IMR-90 (cell line): Measurements from ENCODE around the gene IL4R. TPM values are rescaled to one million over a fixed set of nuclear protein-coding genes. Genes with fewer than 3 reads are reported as not detected.

ENCODE experiments used
- ATAC-seq: fragments of 200-7000 bp; cut with Tn5 transposase; 2 replicates; pipeline ENCODE4 v1.9.1; 2020; ENCODE audit warnings: low read depth, mild to moderate bottlenecking, moderate library complexity
- BruUV-seq: library from RNA; stranded (reverse); fragments of 400-500 nt; replicated peaks from 2 replicates; lab custom pipeline; 2021; lab: Mats Ljungman, UMichigan
- CTCF ChIA-PET: fragments of 300-600 bp; formaldehyde crosslinking; extraction: SDS; loops from one replicate; lab custom pipeline; 2021; ENCODE audit warnings: antibody characterized with exemption; lab: Yijun Ruan, JAX
- POLR2A ChIA-PET: fragments of 300-600 bp; sonication (Branson Sonifier 250); formaldehyde crosslinking; loops from one replicate; lab custom pipeline; 2022; ENCODE audit warnings: antibody characterized with exemption; ENCODE audit not compliant: unreplicated experiment; lab: Charles Lee
- DNase-seq: peaks from one replicate; pipeline ENCODE4 v3.0.0; 2013
- H2AFZ ChIP-seq: replicated peaks from 2 replicates; pipeline ENCODE3; 2013; ENCODE audit warnings: low read length, mild to moderate bottlenecking; ENCODE audit not compliant: poor library complexity
- H2AK5ac ChIP-seq: 2 replicates; pipeline ENCODE4 v1.6.1; 2013; ENCODE audit warnings: low read depth, low read length, inconsistent platforms
- H2AK9ac ChIP-seq: replicated peaks from 2 replicates; pipeline ENCODE3; 2013; ENCODE audit warnings: mild to moderate bottlenecking, low read depth, low read length, moderate library complexity; ENCODE audit not compliant: poor library complexity
- H2BK120ac ChIP-seq: 2 replicates; pipeline ENCODE4 v1.6.1; 2013; ENCODE audit warnings: low read depth, low read length, inconsistent platforms
- H2BK15ac ChIP-seq: 3 replicates; pipeline ENCODE4 v1.6.1; 2013; ENCODE audit warnings: low read depth, low read length, inconsistent platforms
- H2BK20ac ChIP-seq: 2 replicates; pipeline ENCODE4 v1.6.1; 2013; ENCODE audit warnings: low read depth, mild to moderate bottlenecking, inconsistent platforms, low read length, moderate library complexity
- H2BK5ac ChIP-seq: 2 replicates; pipeline ENCODE4 v1.6.1; 2013; ENCODE audit warnings: mild to moderate bottlenecking, low read depth, low read length, inconsistent platforms; ENCODE audit not compliant: poor library complexity, severe bottlenecking
- H3K14ac ChIP-seq: replicated peaks from 2 replicates; pipeline ENCODE4 v1.6.1; 2013; ENCODE audit warnings: low read depth, low read length, inconsistent platforms
- H3K18ac ChIP-seq: 2 replicates; pipeline ENCODE4 v1.6.1; 2013; ENCODE audit warnings: low read depth, low read length, control low read depth
- H3K23ac ChIP-seq: 2 replicates; pipeline ENCODE4 v1.6.1; 2013; ENCODE audit warnings: low read depth, low read length, inconsistent platforms
- H3K27ac ChIP-seq: 2 replicates; pipeline ENCODE4 v1.5.1; 2013; ENCODE audit warnings: mild to moderate bottlenecking, control low read depth, low read length; ENCODE audit not compliant: insufficient read depth
- H3K27me3 ChIP-seq: 2 replicates; pipeline ENCODE4 v1.6.1; 2013; ENCODE audit warnings: low read length; ENCODE audit not compliant: control insufficient read depth, insufficient read depth
- H3K36me3 ChIP-seq: 2 replicates; pipeline ENCODE4 v1.6.1; 2013; ENCODE audit warnings: low read length, mixed read lengths; ENCODE audit not compliant: control insufficient read depth, insufficient read depth
- H3K4ac ChIP-seq: 2 replicates; pipeline ENCODE4 v1.6.1; 2013; ENCODE audit warnings: low read depth, low read length, inconsistent platforms
- H3K4me1 ChIP-seq: 2 replicates; pipeline ENCODE4 v1.6.1; 2013; ENCODE audit warnings: low read length, mixed read lengths; ENCODE audit not compliant: control insufficient read depth, insufficient read depth
- H3K4me2 ChIP-seq: 2 replicates; pipeline ENCODE4 v1.6.1; 2013; ENCODE audit warnings: low read depth, mild to moderate bottlenecking, control low read depth, low read length, moderate library complexity
- H3K4me3 ChIP-seq: 2 replicates; pipeline ENCODE4 v1.5.1; 2013; ENCODE audit warnings: low read depth, mild to moderate bottlenecking, control low read depth, low read length, moderate library complexity; ENCODE audit not compliant: insufficient read depth
- H3K56ac ChIP-seq: 2 replicates; pipeline ENCODE4 v1.6.1; 2013; ENCODE audit warnings: low read length, inconsistent platforms; ENCODE audit not compliant: insufficient read depth; ENCODE audit errors: extremely low read depth
- H3K79me1 ChIP-seq, 2 experiments: 2 replicates each; pipeline ENCODE4 v1.6.1; 2013; ENCODE audit warnings: low read length in 2 of 2, inconsistent platforms in 1 of 2, low read depth in 1 of 2
- H3K9ac ChIP-seq: 2 replicates; pipeline ENCODE4 v1.6.1; 2013; ENCODE audit warnings: low read depth, low read length, control low read depth
- H3K9me1 ChIP-seq: 2 replicates; pipeline ENCODE4 v1.6.1; 2013; ENCODE audit warnings: low read length, inconsistent platforms; ENCODE audit not compliant: insufficient read depth
- H3K9me3 ChIP-seq: 2 replicates; pipeline ENCODE4 v1.6.1; 2013; ENCODE audit warnings: low read length; ENCODE audit not compliant: control insufficient read depth, insufficient read depth
- H4K20me1 ChIP-seq: 2 replicates; pipeline ENCODE4 v1.6.1; 2013; ENCODE audit warnings: low read length, inconsistent platforms; ENCODE audit not compliant: insufficient read depth
- H4K5ac ChIP-seq: 2 replicates; pipeline ENCODE4 v1.6.1; 2013; ENCODE audit warnings: mild to moderate bottlenecking, low read depth, low read length, control low read depth
- H4K8ac ChIP-seq, 2 experiments: 2 replicates each; pipeline ENCODE4 v1.6.1; 2013; ENCODE audit warnings: low read depth in 2 of 2, low read length in 2 of 2, control low read depth in 1 of 2, inconsistent platforms in 1 of 2
- H4K91ac ChIP-seq: 2 replicates; pipeline ENCODE4 v1.6.1; 2013; ENCODE audit warnings: low read depth, low read length, inconsistent platforms; ENCODE audit not compliant: insufficient read depth
- BHLHE40 ChIP-seq: fragments of 150-350 bp; IDR thresholded peaks from 2 replicates; pipeline ENCODE4 v1.6.1; 2016; ENCODE audit warnings: mild to moderate bottlenecking, low read depth, low read length
- CHD1 ChIP-seq: IDR thresholded peaks from 2 replicates; pipeline ENCODE4 v1.6.1; 2012; ENCODE audit warnings: low read depth, low read length, improper control_type of control experiment
- FOS ChIP-seq: fragments of 150-350 bp; IDR thresholded peaks from 2 replicates; pipeline ENCODE4 v1.6.1; 2016; ENCODE audit warnings: low read depth, low read length
- MAFK ChIP-seq: IDR thresholded peaks from 2 replicates; pipeline ENCODE4 v1.6.1; 2012; ENCODE audit warnings: low read depth, low read length, improper control_type of control experiment
- MXI1 ChIP-seq: IDR thresholded peaks from 2 replicates; pipeline ENCODE4 v1.6.1; 2012; ENCODE audit warnings: low read depth, mild to moderate bottlenecking, low read length, moderate library complexity, borderline replicate concordance
- NFE2L2 ChIP-seq: fragments of 150-350 bp; IDR thresholded peaks from 2 replicates; pipeline ENCODE4 v1.6.1; 2016; ENCODE audit warnings: low read depth, mild to moderate bottlenecking, low read length
- RAD21 ChIP-seq: IDR thresholded peaks from 2 replicates; pipeline ENCODE4 v1.6.1; 2012; ENCODE audit warnings: low read length, improper control_type of control experiment
- SMC3 ChIP-seq: fragments of 150-350 bp; IDR thresholded peaks from 2 replicates; pipeline ENCODE4 v1.6.1; 2016; ENCODE audit warnings: low read depth, mild to moderate bottlenecking, antibody characterized with exemption, low read length, moderate library complexity
- WGBS, 2 experiments: methylation state at CpG; one replicate each; pipeline versions ENCODE4 v1.1.5 to v1.1.7; 2013; ENCODE audit warnings: missing lambda C conversion rate in 2 of 2; ENCODE audit not compliant: insufficient read length in 1 of 2; ENCODE audit errors: extremely low coverage in 2 of 2; 5-methylcytosine and 5-hydroxymethylcytosine counted together
- dilution Hi-C: fragments of 300-500 bp; cut with HindIII; formaldehyde crosslinking; loops from one replicate; pipeline ENCODE4 v1.14.3; 2018; ENCODE audit warnings: low sequenced_read_pairs; ENCODE audit not compliant: unreplicated experiment
- in situ Hi-C: fragments of 300-500 bp; cut with MboI; formaldehyde crosslinking; loops from 3 replicates; pipeline ENCODE4 v1.14.3; 2019; ENCODE audit warnings: low sequenced_read_pairs, inconsistent platforms, mixed read lengths
- intact Hi-C: fragments of 100-400 bp; cut with micrococcal nuclease; formaldehyde crosslinking; loops from 2 replicates; pipeline ENCODE4 v1.10.0; 2022
- polyA plus RNA-seq, 3 experiments: library from polyadenylated mRNA; depleted of rRNA; stranded (reverse); fragments of >200 nt; gene quantifications; 2 replicates each; pipeline ENCODE4 v1.2.3, GENCODE V29; 2012; ENCODE audit warnings: low replicate concordance in 1 of 3
- total RNA-seq: library from RNA; depleted of rRNA; stranded (reverse); fragments of >200 nt; gene quantifications from 2 replicates; pipeline ENCODE4 v1.2.3, GENCODE V29; 2012
- TF ChIP-seq, protein P1 (sequence below): conservative IDR thresholded peaks from 2 replicates; pipeline ENCODE4 v1.5.1; 2012; ENCODE audit warnings: mild to moderate bottlenecking, low read depth, low read length, improper control_type of control experiment

Gene IL4R
- total and polyA plus RNA-seq, 2 of the 4 experiments (the other 2 are of a cell fraction): 6.3 to 18.7 TPM

GRCh38 chr16:27340654-27341053, 26.9 kb downstream of the IL4R start:
- ChIA-PET POLR2A (no interaction called here), CTCF (no interaction called here)
- no peak overlapping the region for H4K5ac ChIP-seq
- dilution Hi-C loops: no loop called here
- H4K20me1 ChIP-seq: peaks cover 13% of the 10 kb centered on the region; the same call in 1 of the 2 replicates
- peaks cover 49 to 81% of the 10 kb centered on the region in 2 experiments for H3K79me1 ChIP-seq
- H3K18ac ChIP-seq: no peak overlapping the region
- H3K27me3 ChIP-seq: no peaks in the 10 kb centered on the region
- H2BK120ac ChIP-seq: no peak overlapping the region
- H3K9ac ChIP-seq: no peak overlapping the region
- intact Hi-C loops: no loop called here
- H2BK5ac ChIP-seq: no peak overlapping the region
- DNase-seq: no peak
- H2AK9ac ChIP-seq: no peak overlapping the region
- no peak overlapping the region for H3K4ac ChIP-seq
- ATAC-seq: no peak
- BruUV-seq: no TSS peak
- in situ Hi-C loops: no loop called here
- H3K4me3 ChIP-seq: no peak overlapping the region
- H4K8ac ChIP-seq: peak overlapping the region in 1 of 2 experiments; percentile 9; a peak in 1 of 4 replicates
- peaks cover 71% of the 10 kb centered on the region for H3K36me3 ChIP-seq
- H2BK15ac ChIP-seq: no peak overlapping the region
- H3K4me2 ChIP-seq: no peak overlapping the region
- H3K9me1 ChIP-seq: peaks cover 27% of the 10 kb centered on the region
- H3K27ac ChIP-seq: no peak overlapping the region
- H2AFZ ChIP-seq: no peak overlapping the region
- H3K4me1 ChIP-seq: peaks cover 4% of the 10 kb centered on the region; the same call in 1 of the 2 replicates
- H3K56ac ChIP-seq: no peak overlapping the region
- no peak overlapping the region for H4K91ac ChIP-seq
- no peak overlapping the region for H3K23ac ChIP-seq
- H2AK5ac ChIP-seq: no peak overlapping the region
- H3K14ac ChIP-seq: no peak overlapping the region
- H2BK20ac ChIP-seq: no peak overlapping the region
- TF ChIP-seq NFE2L2: no peak
- no peak for TF ChIP-seq MXI1
- TF ChIP-seq, protein P1, sequence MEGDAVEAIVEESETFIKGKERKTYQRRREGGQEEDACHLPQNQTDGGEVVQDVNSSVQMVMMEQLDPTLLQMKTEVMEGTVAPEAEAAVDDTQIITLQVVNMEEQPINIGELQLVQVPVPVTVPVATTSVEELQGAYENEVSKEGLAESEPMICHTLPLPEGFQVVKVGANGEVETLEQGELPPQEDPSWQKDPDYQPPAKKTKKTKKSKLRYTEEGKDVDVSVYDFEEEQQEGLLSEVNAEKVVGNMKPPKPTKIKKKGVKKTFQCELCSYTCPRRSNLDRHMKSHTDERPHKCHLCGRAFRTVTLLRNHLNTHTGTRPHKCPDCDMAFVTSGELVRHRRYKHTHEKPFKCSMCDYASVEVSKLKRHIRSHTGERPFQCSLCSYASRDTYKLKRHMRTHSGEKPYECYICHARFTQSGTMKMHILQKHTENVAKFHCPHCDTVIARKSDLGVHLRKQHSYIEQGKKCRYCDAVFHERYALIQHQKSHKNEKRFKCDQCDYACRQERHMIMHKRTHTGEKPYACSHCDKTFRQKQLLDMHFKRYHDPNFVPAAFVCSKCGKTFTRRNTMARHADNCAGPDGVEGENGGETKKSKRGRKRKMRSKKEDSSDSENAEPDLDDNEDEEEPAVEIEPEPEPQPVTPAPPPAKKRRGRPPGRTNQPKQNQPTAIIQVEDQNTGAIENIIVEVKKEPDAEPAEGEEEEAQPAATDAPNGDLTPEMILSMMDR: no peak
- no peak for TF ChIP-seq BHLHE40
- no peak for TF ChIP-seq CHD1
- TF ChIP-seq RAD21: no peak
- no peak for TF ChIP-seq MAFK
- TF ChIP-seq FOS: no peak
- no peak for TF ChIP-seq SMC3
- WGBS, 2 experiments: 68% methylated on average over 3 of the region's 6 CpGs; no CpG with 5 or more reads in 1 of the 2 experiments
- no peaks in the 10 kb centered on the region for H3K9me3 ChIP-seq
